HG02678 (cell line): ENCODE measurements around the gene MYBBP1A.

Experiments
- ATAC-seq: cut with Tn5 transposase; IDR thresholded peaks from one replicate; pipeline ENCODE4 v1.9.1; 2021; ENCODE audit warnings: mild to moderate bottlenecking, moderate library complexity; ENCODE audit not compliant: unreplicated experiment

MYBBP1A gene

GRCh38 chr17:4506175-4506813 lies 48.9 kb downstream of the MYBBP1A start:
- no peak for ATAC-seq

- no peak for ATAC-seq
These were observed 50.0 kb downstream of the MYBBP1A start for GRCh38 chr17:4505187-4505586.

- no peak for ATAC-seq
These were observed 51.0 kb downstream of the MYBBP1A start for GRCh38 chr17:4504188-4504587.

GRCh38 chr17:4503283-4504025 lies 51.7 kb downstream of the MYBBP1A start:
- no peak for ATAC-seq

- ATAC-seq = no peak
These were observed 52.6 kb downstream of the MYBBP1A start for GRCh38 chr17:4502466-4503154.

- ATAC-seq = no peak
These were observed 53.8 kb downstream of the MYBBP1A start for GRCh38 chr17:4501295-4501949.

- no peak for ATAC-seq
These were observed 55.0 kb downstream of the MYBBP1A start for GRCh38 chr17:4500191-4500571.

- no peak for ATAC-seq
These were observed 55.6 kb downstream of the MYBBP1A start for GRCh38 chr17:4499431-4500190.

- ATAC-seq = peak; percentile 62
These were observed 56.5 kb downstream of the MYBBP1A start, which contains the start of gene SPNS2 for GRCh38 chr17:4498461-4499397. TSS of gene SPNS2 (plus strand) at chr17:4498881. CDS start at chr17:4499048, 167 bp downstream.

- ATAC-seq = no peak
These were observed 57.9 kb downstream of the MYBBP1A start for GRCh38 chr17:4497101-4497824.

- no peak for ATAC-seq
These were observed 62.2 kb downstream of the MYBBP1A start for GRCh38 chr17:4492721-4493561.

- ATAC-seq = no peak
These were observed 64.5 kb downstream of the MYBBP1A start for GRCh38 chr17:4490637-4491061.

- no peak for ATAC-seq
These were observed 65.0 kb downstream of the MYBBP1A start for GRCh38 chr17:4490109-4490591.

- no peak for ATAC-seq
These were observed 66.1 kb downstream of the MYBBP1A start for GRCh38 chr17:4488989-4489595.
